OCI-LY7 (cell line): ENCODE data around the gene TMEM184A. TPM values are rescaled to one million over a fixed set of nuclear protein-coding genes. Genes with fewer than 3 reads are reported as not detected.

Experiments used
- BruUV-seq: library from RNA; stranded (reverse); fragments of 400-500 nt; replicated peaks from 2 replicates; lab custom pipeline; 2021; lab: Mats Ljungman, UMichigan
- CTCF ChIA-PET: fragments of 300-600 bp; sonication (Branson Sonifier 250); formaldehyde crosslinking; loops from one replicate; lab custom pipeline; 2022; ENCODE audit warnings: antibody characterized with exemption; ENCODE audit not compliant: unreplicated experiment; lab: Charles Lee
- POLR2A ChIA-PET: fragments of 300-600 bp; sonication (Branson Sonifier 250); formaldehyde crosslinking; loops from one replicate; lab custom pipeline; 2022; ENCODE audit warnings: antibody characterized with exemption; lab: Charles Lee
- DNase-seq: peaks from one replicate; pipeline ENCODE4 v3.0.0-alpha.2; 2015; ENCODE audit warnings: low spot score
- H2AFZ ChIP-seq: fragments of 200-600 bp; sonication (generic), shearing (Covaris generic); 2 replicates; pipeline ENCODE4 v1.6.1; 2014; ENCODE audit warnings: mild to moderate bottlenecking, antibody characterized with exemption, low read length, moderate library complexity
- H3K27ac ChIP-seq: fragments of 200-600 bp; sonication (generic); 2 replicates; pipeline ENCODE4 v1.5.1; 2014; ENCODE audit warnings: mixed run types, low read depth, mild to moderate bottlenecking, moderate library complexity, low read length, inconsistent platforms; ENCODE audit not compliant: poor library complexity, severe bottlenecking
- H3K36me3 ChIP-seq: fragments of 200-600 bp; sonication (generic); 2 replicates; pipeline ENCODE4 v1.6.1; 2014; ENCODE audit warnings: mild to moderate bottlenecking, antibody characterized with exemption, low read length, moderate library complexity, mixed read lengths; ENCODE audit not compliant: insufficient read depth
- H3K4me1 ChIP-seq: fragments of 200-600 bp; sonication (generic); 2 replicates; pipeline ENCODE4 v1.5.1; 2014; ENCODE audit warnings: mild to moderate bottlenecking, low read length; ENCODE audit not compliant: insufficient read depth, poor library complexity, severe bottlenecking
- H3K4me2 ChIP-seq: fragments of 200-600 bp; sonication (generic); 2 replicates; pipeline ENCODE4 v1.6.1; 2014; ENCODE audit warnings: mild to moderate bottlenecking, low read length
- H3K4me3 ChIP-seq: fragments of 200-600 bp; sonication (generic); 2 replicates; pipeline ENCODE4 v1.5.1; 2014; ENCODE audit warnings: mild to moderate bottlenecking, low read depth, low read length; ENCODE audit not compliant: poor library complexity, severe bottlenecking
- H3K79me2 ChIP-seq: fragments of 200-600 bp; sonication (generic); 2 replicates; pipeline ENCODE4 v1.6.1; 2016; ENCODE audit warnings: low read depth, mild to moderate bottlenecking, low read length, moderate library complexity, mixed read lengths; ENCODE audit not compliant: insufficient read depth
- H3K9me2 ChIP-seq: fragments of 200-600 bp; sonication (generic); 2 replicates; pipeline ENCODE4 v1.6.1; 2016; ENCODE audit warnings: mild to moderate bottlenecking, low read length, mixed read lengths; ENCODE audit not compliant: insufficient read depth
- H3K9me3 ChIP-seq: fragments of 200-600 bp; sonication (generic); 2 replicates; pipeline ENCODE4 v1.6.1; 2014; ENCODE audit warnings: mild to moderate bottlenecking, mixed run types, low read length, mixed read lengths
- H4K20me1 ChIP-seq: fragments of 200-600 bp; sonication (generic); 2 replicates; pipeline ENCODE4 v1.6.1; 2014; ENCODE audit warnings: mild to moderate bottlenecking, antibody characterized with exemption, low read length, moderate library complexity, mixed read lengths; ENCODE audit not compliant: insufficient read depth
- CTCF ChIP-seq: fragments of 200-600 bp; sonication (generic); conservative IDR thresholded peaks from 2 replicates; pipeline ENCODE4 v1.5.1; 2014; ENCODE audit warnings: mild to moderate bottlenecking, antibody characterized with exemption, low read length, moderate library complexity, mixed read lengths
- EZH2phosphoT487 ChIP-seq: fragments of 200-600 bp; sonication (generic); IDR thresholded peaks from 2 replicates; pipeline ENCODE4 v1.6.1; 2018; ENCODE audit warnings: low read depth, borderline replicate concordance, mild to moderate bottlenecking, mixed run types, antibody characterized with exemption, low read length, moderate library complexity, mixed read lengths
- intact Hi-C: fragments of 100-400 bp; cut with micrococcal nuclease; formaldehyde crosslinking; loops from one replicate; pipeline ENCODE4 v1.10.0; 2022; ENCODE audit not compliant: unreplicated experiment
- total RNA-seq, 2 experiments: library from RNA; depleted of rRNA in 1 of 2; stranded (reverse); fragments of >200 nt in 1 of 2; shearing (Covaris generic) in 1 of 2; gene quantifications; 2 replicates each; pipeline ENCODE4 v1.2.3, GENCODE V29; 2014 to 2022

TMEM184A gene
- total RNA-seq, 2 experiments from 2014 or later = 0.19 TPM; not detected in 1

DNA sequence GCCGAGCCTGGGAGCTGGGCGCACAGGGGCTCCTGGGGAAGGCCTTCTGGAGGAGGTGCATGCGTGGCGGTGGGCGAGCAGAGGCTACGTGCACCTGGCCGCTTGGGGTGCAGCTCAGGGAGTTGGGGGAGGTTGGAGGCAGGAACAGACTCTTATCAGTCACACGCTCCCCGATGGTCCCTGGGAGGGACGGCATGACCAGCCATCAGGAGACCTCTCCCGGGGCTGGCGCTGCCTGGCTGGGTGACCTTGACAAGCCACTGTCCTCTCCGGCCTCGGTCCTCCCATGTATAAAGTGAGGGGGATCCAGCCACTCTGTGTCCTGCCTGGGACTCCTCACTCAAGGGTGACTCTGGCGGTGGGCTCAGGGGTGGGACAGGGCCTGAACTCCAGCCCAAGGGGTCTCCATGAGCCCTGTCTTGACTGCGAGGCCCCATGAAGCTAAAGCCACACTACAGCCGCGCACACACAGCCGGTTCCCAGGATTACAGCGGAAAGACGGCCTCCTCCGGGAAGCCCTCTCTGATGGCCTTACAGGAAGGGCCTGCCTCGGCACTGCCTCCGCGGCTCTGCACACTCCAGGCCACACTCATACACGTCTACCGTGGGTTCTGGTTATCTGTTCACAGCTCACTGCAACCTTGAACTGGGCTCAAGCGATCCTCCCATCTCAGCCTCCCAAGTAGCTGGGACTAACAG, 2.3 kb downstream of the TMEM184A start:
- H4K20me1 ChIP-seq = no peaks in the 10 kb centered on the region
- H3K79me2 ChIP-seq = no peaks in the 10 kb centered on the region
- no peaks in the 10 kb centered on the region for H3K9me3 ChIP-seq
- H3K4me2 ChIP-seq = no peak overlapping the region
- intact Hi-C loops = no loop called here
- DNase-seq = no peak
- no peak overlapping the region for H3K27ac ChIP-seq
- H3K36me3 ChIP-seq = no peaks in the 10 kb centered on the region
- H3K4me1 ChIP-seq = peaks cover 6% of the 10 kb centered on the region
- ChIA-PET POLR2A (no interaction called here), CTCF (no interaction called here)
- no peak overlapping the region for H2AFZ ChIP-seq
- TF ChIP-seq CTCF = no peak
- no peak for TF ChIP-seq EZH2phosphoT487
- H3K4me3 ChIP-seq = no peak overlapping the region
- H3K9me2 ChIP-seq = no peaks in the 10 kb centered on the region
- no TSS peak for BruUV-seq

GRCh38 chr7:1552200-1552599, 3.8 kb downstream of the TMEM184A start:
- intact Hi-C loops = no loop called here
- no peak for DNase-seq
- H3K9me3 ChIP-seq = no peaks in the 10 kb centered on the region
- no peak overlapping the region for H3K4me3 ChIP-seq
- BruUV-seq = no TSS peak
- no peaks in the 10 kb centered on the region for H3K36me3 ChIP-seq
- H4K20me1 ChIP-seq = no peaks in the 10 kb centered on the region
- H3K4me1 ChIP-seq = no peaks in the 10 kb centered on the region
- H3K79me2 ChIP-seq = no peaks in the 10 kb centered on the region
- no peaks in the 10 kb centered on the region for H3K9me2 ChIP-seq
- ChIA-PET CTCF (no interaction called here), POLR2A (no interaction called here)
- H2AFZ ChIP-seq = no peak overlapping the region
- H3K4me2 ChIP-seq = no peak overlapping the region
- H3K27ac ChIP-seq = no peak overlapping the region
- TF ChIP-seq CTCF = no peak
- TF ChIP-seq EZH2phosphoT487 = no peak

GRCh38 chr7:1550846-1551155, 5.2 kb downstream of the TMEM184A start:
- no peaks in the 10 kb centered on the region for H3K9me3 ChIP-seq
- H3K79me2 ChIP-seq = no peaks in the 10 kb centered on the region
- no peak overlapping the region for H3K27ac ChIP-seq
- POLR2A ChIA-PET = no interaction called here
- intact Hi-C loops = no loop called here
- no peak overlapping the region for H2AFZ ChIP-seq
- H3K36me3 ChIP-seq = no peaks in the 10 kb centered on the region
- no peaks in the 10 kb centered on the region for H3K9me2 ChIP-seq
- H3K4me1 ChIP-seq = no peaks in the 10 kb centered on the region
- CTCF ChIA-PET = no interaction called here
- BruUV-seq = no TSS peak
- TF ChIP-seq CTCF = no peak
- TF ChIP-seq EZH2phosphoT487 = no peak
- H3K4me2 ChIP-seq = no peak overlapping the region
- H3K4me3 ChIP-seq = no peak overlapping the region
- no peak for DNase-seq
- no peaks in the 10 kb centered on the region for H4K20me1 ChIP-seq
